Amniotic stem cell (primary cell): ENCODE measurements around the gene C7orf57.
A peak's percentile ranks its signal among the peaks of the same experiment; 100 is the strongest.

Source experiments
- DNase-seq: peaks from one replicate; lab custom pipeline; 2025; lab: John Stamatoyannopoulos, UW

The C7orf57 gene

DNA sequence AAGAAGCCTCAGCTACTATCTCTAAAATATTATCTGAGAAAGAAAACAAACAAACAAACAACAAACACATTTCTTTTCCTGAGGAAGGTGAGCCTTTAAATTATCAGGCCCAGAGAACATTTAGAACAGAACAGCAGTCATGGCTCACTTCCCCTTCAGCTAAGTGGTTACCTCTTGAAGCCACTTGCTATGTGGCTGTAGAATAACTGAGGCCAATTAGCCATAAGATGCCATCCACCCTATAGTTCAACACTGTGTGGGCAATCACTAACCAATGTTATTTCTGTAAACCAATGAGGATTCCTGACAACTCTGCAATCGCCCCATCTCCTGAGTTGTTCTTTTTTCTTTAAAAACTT is 50.1 kb downstream of the C7orf57 start:
- DNase-seq: no peak

DNA sequence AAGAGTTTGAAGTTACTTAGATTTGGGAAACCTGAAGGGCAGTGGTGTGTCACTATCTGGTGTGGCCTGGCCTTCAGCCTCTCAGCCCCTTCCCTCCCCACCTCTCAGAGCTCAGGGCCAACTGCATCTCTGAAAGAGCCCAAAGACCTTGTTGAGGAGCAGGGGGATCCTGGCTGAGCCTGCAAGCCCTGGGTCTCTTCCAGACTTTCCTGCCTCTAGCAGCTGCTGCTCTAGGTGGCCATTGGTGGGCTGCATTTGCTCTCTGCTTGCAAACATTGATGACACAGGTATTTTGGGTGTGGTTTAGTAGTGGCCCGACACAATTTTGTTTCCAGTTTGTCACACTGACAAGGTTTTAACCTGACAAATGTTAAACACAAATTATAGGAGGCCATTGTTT is 50.6 kb downstream of the C7orf57 start:
- no peak for DNase-seq

DNA sequence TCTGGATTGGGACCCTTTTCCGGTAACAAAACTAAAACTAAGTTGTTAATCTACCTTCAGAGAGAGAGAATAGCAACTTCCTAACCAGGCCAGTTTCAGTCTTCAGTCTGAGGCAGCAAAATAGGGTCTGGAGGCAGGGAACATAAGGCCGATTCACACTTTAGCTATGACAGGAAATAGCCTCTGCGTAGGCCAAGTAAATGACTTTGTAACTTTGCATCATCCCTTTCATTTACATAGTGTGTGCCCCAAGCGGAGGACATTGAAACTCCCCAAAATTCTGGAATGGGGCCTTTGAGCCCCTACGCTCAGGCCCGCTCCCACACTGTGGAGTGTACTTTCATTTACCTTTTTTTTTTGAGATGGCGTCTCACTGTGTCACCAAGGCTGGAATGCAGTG is 52.0 kb downstream of the C7orf57 start:
- peak; percentile 37 for DNase-seq

DNA sequence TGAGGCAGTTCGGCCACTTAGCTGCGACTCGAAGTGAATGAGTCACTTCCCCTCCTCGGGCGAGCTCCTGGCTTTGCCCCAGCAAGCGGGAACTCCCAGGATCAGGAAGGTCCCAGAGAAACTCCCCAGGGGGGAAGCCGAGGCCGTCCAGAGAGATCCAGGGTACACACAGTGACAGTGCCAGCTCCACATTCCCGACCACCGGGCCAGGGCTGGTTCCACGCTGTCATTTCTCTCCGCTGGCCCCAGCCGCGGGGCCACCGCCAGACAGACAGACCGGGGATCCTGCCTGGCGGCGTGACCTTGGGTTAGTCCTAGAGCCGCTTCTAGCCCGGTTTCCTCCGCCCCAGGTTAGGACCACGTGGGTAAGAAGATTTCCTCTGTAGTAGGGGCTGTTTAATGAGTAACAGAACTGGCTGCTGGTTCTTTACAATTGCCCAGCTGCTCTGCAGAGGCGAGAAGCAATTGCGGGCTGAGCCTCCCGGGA is 53.3 kb downstream of the C7orf57 start:
- DNase-seq: peak; percentile 30

DNA sequence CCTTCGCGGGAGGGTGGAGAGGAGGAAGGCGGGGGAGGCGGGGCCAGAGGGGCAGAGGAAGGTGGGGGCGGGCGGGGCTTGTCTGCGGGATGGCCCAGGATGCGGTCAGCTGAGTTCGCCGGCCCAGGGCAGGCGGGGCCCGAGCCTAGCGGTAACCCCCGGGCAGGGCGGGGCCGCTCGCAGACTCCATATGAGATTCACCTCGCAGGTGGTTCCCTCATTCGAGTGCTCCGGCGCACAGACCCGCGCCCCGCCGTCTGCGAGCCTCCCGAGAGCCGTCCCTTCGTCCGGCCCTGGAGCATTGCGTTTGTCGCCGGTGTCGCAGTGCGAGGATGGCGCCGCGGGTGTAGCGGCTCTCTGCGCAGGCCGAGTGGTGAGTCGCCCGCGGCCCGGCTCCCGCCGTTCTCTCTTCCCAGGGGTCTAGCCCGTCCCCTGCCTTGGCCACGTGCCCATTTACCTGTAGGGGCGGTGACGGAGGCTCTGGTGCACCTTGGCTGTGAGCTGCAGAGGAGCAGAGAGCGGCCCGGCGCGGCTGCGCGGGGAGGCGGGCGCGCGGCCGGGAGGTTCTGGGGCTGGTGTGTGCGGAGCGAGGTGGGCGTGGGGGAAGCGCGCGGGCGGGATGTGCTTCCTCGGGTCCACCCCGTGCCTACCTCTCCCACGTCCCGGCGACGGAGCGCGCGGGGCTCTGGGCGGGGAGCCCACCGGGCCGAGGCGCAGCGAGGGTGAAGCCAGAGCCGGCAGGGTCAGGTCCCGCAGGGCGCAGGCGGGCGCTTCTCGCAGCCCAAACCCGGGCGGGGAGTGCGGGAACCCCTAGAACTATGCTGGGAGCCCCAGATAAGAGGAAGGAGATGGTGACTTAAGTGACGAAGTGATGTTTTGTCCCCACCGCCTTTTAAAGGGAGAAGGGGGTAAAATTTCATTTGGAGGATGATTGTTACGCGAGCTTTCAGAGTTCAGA is 54.0 kb downstream of the C7orf57 start, which contains the start of gene UPP1:
TSS of gene UPP1 (plus strand) at position 220 of the 958 bp plus-strand sequence. CDS start 5,519 bp downstream, outside the sequence.
- DNase-seq: peak; percentile 53

DNA sequence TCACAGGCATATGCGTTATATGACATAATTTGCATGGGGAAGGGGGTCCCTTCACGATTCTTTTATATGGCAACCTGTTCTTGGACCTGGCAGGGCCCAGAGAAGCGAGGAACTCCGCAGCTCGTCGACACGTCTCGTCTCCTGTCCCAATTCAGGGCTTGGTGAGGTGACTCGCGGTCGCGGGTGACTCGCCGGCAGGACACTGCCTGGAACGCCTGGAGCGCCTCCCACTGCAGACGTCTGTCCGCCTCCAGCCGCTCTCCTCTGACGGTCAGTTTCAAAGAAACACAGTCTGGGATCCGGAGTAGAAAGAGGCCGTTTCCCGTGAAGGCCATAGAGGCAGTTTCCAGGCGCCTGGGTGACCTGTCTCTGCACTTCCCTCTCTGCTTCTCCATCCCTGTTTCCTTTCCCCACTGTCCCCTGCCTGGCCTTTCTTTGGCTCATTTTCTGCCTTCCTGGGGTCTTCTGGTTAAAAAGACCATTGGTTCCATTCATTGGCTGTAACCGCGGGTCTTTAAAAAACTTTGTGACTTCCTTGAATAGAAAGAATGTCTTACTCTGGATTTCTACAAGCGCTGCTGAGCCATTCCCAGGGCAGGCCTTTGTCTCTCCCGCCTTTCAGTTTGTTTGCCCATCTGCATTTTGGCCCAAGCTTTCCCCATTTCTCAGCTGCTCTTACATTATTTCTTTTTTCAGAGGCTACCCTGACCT is 54.9 kb downstream of the C7orf57 start:
- DNase-seq: no peak

DNA sequence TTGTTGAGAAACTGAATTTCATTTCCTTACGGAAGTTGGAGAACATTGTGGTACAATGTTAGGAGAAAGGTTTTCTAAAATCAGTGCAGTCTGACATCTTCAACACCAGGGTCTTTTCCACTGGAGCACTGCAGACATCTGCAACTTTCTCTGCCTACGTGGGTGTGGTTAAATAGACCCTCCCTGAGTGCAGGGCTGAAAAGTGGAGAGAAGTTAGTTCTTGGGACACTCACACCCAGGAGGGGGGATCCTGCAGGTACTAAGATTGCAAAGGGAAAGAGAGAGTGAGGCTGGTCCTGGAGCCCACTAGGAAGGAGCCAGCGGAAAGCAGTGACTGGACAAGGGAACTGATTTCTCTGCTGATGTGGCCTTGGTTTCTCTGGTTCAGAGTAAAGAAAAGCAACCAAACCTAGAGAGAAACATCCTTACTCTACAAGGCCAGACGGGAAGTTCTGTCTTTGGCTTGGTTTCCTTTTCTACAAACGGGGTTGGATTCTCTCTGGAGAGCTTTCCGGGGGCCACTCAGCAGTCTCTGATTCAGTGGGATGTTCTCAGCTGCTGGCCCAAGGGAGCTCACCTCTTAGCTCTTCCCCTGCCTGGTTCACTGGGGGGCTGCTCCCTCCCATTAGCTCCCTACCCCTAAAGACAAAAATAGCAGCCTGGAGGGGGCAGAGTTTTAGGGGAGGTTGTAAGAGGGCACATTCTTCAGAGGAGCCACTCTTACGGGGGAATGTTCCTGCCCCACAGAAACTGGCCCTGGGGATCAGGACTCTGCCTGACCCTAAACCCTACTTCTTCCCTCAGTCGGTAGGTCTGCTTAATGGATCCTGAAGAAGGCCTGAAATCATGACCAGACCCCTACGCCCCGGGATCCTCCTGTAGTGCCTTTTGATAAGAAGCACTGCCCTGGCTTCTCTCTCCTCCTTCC is 56.4 kb downstream of the C7orf57 start:
- no peak for DNase-seq

DNA sequence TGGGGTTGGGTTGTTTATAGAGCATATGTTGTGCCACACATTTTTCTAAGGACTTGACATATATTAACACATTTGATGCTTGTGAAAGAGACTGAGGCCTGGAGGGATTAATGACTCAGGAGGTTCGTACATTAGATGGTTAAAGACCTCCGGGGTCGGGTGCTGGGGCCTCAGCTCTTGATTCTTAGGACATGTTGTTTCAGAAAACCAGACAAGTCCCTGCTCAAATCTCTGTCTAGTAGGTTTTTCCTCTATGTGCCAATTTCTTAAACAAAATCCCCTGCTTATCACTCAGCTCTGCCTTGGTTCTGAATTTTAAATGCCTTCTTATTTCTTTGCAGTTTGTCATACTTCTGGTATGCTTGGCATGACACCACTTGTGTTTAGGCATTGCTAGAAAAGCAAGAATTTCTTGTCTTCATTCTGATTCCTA is 59.5 kb downstream of the C7orf57 start:
- no peak for DNase-seq

DNA sequence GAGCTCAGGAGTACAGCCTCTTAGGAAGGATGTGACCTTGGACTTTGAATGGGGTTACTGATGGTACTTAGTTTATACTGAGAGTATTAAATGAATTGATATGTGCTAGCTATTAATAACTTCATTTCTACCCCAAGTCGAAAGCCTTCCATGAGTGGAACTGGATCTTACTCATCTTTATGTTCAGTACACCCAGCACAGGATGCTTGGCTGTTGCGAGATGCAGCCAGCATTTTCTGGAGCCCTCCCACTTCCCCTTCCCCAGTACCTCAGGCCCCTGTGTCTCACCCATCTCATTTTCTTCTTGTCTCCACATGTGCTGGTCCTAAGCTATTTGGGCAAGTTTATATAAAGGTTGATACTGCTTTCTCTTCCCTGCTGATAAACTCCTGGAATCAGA is 60.9 kb downstream of the C7orf57 start:
- no peak for DNase-seq

DNA sequence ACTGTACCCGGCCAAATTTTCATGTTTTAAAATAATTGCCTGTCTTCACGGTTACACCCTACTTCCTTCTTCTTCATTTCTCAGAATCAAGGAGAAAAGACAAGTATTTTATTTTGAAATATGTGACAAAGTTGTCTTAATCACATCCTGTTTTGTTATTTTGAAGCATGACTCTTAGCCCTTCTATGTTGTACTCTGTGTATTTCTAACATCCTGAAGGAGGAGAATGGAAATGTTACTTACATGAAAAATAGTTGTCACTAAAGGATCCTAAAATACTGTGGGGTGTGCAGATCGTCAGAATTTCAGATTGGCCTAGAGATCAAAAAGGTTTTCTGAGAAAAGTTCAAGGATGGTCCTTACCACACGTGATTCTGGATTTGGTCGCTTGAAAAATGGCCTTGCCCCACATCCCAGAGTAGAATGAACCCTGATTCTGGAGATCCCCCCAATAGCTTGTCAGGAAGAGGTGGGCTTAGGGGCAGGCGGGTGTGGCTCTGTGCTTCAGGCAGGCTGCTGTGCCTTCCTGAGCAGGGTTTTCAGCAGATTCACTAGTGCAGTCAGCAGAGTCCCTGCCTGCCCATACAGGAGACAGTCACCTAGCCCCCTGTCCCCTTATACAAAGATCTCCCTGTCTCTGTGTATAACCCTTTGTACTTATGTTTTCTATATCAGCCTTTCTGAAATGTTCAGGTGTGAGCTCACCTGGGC is 62.3 kb downstream of the C7orf57 start:
- DNase-seq: no peak

DNA sequence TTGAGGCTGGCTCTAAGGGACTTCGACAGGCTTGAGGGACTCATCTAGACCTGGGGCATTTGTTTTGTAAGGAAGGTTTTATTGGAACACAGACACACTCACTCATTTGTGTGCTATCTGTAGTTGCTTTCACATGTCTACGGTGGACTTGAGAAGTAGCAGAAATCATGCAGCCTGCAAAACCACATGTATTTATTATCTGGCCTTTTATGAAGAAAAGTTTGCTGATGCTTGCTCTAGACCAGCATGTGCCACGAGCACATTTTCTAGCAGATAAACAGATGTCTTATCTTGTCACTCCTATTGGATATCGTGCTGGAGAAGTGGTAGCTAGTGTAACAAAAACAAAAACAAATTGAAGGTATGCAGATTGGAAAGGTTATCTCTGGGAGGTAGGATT is 63.5 kb downstream of the C7orf57 start:
- no peak for DNase-seq

DNA sequence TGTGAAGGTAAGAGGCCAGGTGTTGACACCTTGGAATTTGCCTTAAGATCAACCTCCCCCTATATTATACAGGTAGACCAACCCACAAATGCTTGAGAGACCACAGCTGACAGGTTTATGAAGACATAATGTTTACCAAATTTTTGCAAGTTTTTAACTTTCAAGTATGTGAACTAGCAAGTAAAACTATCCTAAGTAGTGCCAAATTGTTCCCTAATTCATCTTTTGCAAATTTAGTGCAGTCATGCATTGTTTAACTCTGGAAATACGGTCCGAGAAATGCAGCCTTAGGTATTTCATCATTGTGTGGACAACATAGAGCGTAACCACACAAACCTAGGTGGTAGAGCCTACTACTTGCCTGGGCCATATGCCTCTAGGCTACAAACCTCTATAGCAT is 64.4 kb downstream of the C7orf57 start:
- DNase-seq: no peak

DNA sequence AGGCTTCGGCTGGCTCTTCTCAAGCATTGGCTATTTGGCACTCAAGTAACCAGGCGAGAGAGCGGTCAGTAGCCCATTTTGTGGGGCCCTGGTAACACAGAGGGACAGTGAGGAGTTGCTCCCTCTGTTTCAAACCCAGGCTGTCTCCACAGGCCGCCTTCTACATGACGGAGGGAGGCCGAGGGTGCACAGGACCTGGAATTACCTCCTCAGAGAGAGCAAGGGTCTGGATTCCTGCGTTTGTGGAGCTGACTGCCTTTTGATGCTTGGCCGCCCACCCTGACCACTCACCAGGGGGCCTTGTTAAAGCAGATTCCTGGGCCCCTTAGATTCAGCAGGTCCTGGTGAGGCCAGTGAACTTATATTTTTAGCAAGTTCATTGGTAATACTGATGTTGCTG is 66.0 kb downstream of the C7orf57 start:
- no peak for DNase-seq

DNA sequence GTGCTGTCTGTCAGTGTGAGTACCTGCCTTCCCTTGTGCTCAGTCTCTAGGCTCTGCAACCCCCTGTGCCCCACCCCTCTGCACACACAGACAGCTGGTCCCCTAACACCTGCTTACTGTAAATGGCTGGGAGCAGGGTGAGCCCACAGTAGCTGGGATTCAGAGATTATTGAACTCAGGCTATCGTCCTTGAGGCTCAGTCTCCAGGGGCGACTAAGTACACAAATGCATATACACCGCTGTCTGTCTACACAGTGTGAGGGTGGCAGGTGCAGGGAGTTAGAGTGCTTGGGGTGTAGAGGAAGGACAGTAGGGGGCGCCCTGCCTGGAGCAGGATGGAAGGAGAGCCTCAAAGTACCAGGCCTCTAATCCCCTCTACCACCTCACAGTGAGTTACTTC is 66.6 kb downstream of the C7orf57 start:
- DNase-seq: no peak

DNA sequence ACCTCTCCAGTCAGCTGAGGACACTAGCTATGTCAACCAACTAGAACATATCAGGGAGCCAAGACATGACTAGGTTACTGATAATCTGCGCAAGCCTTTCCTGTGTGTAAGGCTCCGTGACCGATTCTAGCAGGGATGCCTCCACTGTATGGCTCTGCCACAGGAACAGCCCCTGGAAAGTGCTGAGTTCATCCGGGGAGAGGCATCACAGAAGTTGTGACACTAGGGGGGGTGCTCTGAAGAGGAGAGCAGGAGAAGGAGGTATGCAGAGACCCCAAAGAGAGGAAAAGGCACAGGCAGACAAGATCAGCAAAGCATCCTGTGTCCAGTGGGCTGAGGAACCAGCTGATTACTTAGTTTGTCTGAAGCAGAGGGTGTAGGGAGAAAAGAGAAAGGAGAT is 67.2 kb downstream of the C7orf57 start:
- no peak for DNase-seq

DNA sequence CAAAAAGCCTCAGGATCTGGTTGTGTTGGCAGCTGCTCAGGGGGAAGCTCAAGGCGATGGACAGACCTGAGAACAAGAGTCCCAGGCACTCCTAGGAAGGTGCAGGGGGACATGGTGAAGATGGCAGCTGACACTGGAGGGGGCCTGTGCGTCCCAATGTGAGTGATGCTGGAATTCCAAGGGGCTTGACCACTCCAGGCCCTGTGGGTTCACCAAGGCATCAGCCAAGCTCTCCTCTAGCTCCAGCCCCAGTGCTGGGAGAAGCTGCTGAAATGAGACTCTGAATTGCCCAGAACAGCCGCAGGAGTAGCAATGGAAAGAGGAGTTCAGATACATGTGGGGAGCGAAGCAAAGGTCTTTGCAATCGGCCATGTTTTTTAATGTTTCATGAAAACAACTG is 69.7 kb downstream of the C7orf57 start:
- no peak for DNase-seq

DNA sequence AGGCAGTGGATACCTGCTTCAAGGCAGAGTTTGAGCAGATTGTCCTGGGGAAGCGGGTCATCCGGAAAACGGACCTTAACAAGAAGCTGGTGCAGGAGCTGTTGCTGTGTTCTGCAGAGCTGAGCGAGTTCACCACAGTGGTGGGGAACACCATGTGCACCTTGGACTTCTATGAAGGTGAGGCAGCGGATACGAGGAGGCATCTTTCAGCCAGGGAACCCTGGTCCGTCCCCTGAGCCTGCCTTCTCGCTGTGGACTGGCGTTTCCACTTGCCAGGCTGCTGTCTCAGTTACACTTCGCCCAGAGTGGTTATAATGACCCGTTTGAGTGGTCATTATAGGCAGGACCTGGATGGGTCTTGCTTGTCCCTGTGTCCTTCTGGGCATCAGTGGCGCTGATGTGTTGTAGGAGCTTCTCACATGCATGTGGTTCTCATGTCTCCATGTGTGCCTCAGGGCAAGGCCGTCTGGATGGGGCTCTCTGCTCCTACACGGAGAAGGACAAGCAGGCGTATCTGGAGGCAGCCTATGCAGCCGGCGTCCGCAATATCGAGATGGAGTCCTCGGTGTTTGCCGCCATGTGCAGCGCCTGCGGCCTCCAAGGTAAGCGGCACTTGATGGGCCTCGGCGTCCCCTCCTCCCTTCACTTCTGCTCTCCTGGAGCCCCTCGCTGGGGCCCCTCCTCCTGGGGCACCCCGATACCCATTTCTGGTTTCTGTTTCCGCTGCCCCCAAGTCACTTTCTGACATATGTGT is 71.7 kb downstream of the C7orf57 start:
- no peak for DNase-seq

DNA sequence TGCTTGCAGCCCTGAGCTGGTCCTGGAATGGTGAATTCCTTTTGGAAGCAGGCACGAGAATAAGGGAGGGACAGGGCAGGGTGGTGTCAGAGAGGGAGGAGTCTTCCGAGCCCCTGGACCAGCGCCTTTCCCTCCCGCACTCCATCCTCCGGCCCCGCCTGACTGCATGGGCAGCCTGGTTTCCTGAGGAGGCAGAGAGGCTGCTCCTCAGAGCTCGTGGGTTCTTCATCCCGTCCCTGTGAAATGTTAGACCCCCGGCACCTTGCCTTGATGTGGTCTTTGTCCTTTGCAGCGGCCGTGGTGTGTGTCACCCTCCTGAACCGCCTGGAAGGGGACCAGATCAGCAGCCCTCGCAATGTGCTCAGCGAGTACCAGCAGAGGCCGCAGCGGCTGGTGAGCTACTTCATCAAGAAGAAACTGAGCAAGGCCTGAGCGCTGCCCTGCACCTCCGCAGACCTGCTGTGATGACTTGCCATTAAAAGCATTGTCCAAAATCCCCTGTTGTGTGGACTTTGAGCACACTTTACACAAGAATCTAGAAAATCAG is 72.7 kb downstream of the C7orf57 start:
- no peak for DNase-seq

DNA sequence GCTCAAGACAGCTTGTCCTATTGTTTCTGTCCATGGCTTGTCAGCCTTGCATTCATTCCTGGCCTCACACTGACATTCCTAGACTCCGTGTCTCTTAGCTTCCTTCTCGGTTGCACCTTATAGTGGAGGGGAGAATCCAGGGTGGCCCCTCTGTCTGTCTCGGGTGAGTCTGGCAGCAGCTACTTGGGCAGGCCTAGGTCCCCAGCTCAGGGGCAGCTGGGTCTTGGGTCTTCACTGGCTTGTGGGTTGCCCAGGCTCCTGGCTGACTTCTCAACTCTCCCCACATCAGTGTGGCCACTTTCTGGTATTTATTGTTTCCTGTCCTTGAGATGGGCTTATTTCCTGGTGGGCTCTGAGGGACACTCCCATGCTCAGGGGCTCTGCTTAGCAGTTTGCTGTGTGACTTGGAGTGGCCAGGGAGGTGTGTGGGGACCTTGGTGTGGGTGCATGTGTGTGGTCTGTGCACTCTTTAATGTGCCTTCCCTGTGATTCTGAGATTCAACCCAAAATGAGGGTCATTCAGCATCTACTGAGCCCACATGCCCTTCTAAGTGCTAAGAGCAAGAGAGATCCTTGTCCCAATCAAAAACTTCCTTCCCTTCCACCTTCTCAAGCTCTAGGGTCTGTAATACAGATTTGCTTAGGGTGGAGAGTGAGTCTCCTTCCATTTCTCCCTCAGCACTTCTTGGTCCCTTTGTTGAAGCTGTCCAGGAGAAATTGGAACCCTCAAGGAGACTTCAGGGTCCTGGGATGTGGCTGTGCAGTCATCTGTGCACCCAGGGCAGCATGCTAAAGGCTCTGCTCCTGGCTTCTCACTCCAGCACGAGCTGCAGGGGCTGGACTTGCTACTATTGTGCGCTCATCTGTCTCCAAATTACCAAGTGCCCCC is 73.9 kb downstream of the C7orf57 start:
- DNase-seq: no peak
